GM23338 (cell line): ENCODE measurements around the gene MAP3K21. TPM values are rescaled to one million over a fixed set of nuclear protein-coding genes. Genes with fewer than 3 reads are reported as not detected.

ENCODE experiments used
- CREB1 ChIP-seq: fragments of 250-450 bp; sonication (Bioruptor Pico); IDR thresholded peaks from 2 replicates; pipeline ENCODE4 v1.5.0; 2020; ENCODE audit warnings: low read depth, mild to moderate bottlenecking, moderate library complexity
- EZH2phosphoT487 ChIP-seq: fragments of 200-600 bp; sonication (generic); IDR thresholded peaks from one replicate; pipeline ENCODE4 v1.8.1; 2018; ENCODE audit warnings: antibody characterized with exemption; ENCODE audit not compliant: unreplicated experiment
- JUNB ChIP-seq: IDR thresholded peaks from one replicate; pipeline ENCODE4 v1.6.1; 2016; ENCODE audit warnings: antibody characterized with exemption; ENCODE audit not compliant: unreplicated experiment
- NANOG ChIP-seq: IDR thresholded peaks from 2 replicates; pipeline ENCODE4 v1.6.1; 2016; ENCODE audit warnings: antibody characterized with exemption, borderline replicate concordance
- POLR2AphosphoS5 ChIP-seq: IDR thresholded peaks from 2 replicates; pipeline ENCODE4 v1.6.1; 2016; ENCODE audit warnings: antibody characterized with exemption, low read depth
- REST ChIP-seq: IDR thresholded peaks from one replicate; pipeline ENCODE4 v1.6.1; 2018; ENCODE audit warnings: antibody characterized with exemption; ENCODE audit not compliant: unreplicated experiment
- STAT1 ChIP-seq: IDR thresholded peaks from one replicate; pipeline ENCODE4 v1.6.1; 2016; ENCODE audit warnings: antibody characterized with exemption; ENCODE audit not compliant: unreplicated experiment
- polyA plus RNA-seq: library from polyadenylated mRNA; unstranded; fragments of >200 nt; fragmentation: Nextera tagmentation; extraction: Ambion mirVana; gene quantifications from 2 replicates; pipeline ENCODE4 v1.2.1, GENCODE V29; 2016
- total RNA-seq: library from RNA; depleted of rRNA; stranded (reverse); fragments of >200 nt; shearing (Covaris generic); gene quantifications from 2 replicates; pipeline ENCODE4 v1.2.3, GENCODE V29; 2014
- TF ChIP-seq, protein P1 (sequence below): fragments of 250-450 bp; sonication (Bioruptor Pico); IDR thresholded peaks from 2 replicates; pipeline ENCODE4 v1.5.0; 2020; ENCODE audit warnings: mild to moderate bottlenecking, moderate library complexity

MAP3K21 gene
- total and polyA plus RNA-seq, 2 experiments from 2014 or later = 11.7 to 40.1 TPM

DNA sequence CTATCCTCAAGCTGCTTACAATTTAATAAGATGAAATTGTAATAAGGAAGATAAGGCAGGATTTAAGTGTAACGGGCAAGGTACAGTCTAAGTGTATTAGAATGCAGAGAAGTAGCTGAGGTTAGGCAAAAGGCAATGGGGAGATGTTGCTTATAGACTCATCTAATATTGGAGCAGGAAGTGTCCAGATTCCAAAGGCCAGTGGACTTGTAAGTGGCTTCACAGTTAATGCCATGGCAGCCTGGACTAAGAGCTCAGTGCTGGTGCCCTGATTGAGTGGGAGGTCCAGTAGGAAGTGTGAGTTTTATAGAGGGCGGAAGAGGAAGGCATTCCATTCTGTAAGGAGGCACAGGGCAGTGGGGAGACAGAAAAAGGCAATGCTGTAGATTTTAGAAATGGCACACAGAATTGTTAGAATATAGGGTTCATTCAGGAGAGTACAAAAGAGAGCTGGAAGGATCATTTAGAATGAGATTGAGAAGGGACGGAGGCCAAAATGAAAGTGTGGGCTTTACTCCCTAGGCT lies 12.6 kb downstream of the MAP3K21 start (continued):
- TF ChIP-seq, protein P1, sequence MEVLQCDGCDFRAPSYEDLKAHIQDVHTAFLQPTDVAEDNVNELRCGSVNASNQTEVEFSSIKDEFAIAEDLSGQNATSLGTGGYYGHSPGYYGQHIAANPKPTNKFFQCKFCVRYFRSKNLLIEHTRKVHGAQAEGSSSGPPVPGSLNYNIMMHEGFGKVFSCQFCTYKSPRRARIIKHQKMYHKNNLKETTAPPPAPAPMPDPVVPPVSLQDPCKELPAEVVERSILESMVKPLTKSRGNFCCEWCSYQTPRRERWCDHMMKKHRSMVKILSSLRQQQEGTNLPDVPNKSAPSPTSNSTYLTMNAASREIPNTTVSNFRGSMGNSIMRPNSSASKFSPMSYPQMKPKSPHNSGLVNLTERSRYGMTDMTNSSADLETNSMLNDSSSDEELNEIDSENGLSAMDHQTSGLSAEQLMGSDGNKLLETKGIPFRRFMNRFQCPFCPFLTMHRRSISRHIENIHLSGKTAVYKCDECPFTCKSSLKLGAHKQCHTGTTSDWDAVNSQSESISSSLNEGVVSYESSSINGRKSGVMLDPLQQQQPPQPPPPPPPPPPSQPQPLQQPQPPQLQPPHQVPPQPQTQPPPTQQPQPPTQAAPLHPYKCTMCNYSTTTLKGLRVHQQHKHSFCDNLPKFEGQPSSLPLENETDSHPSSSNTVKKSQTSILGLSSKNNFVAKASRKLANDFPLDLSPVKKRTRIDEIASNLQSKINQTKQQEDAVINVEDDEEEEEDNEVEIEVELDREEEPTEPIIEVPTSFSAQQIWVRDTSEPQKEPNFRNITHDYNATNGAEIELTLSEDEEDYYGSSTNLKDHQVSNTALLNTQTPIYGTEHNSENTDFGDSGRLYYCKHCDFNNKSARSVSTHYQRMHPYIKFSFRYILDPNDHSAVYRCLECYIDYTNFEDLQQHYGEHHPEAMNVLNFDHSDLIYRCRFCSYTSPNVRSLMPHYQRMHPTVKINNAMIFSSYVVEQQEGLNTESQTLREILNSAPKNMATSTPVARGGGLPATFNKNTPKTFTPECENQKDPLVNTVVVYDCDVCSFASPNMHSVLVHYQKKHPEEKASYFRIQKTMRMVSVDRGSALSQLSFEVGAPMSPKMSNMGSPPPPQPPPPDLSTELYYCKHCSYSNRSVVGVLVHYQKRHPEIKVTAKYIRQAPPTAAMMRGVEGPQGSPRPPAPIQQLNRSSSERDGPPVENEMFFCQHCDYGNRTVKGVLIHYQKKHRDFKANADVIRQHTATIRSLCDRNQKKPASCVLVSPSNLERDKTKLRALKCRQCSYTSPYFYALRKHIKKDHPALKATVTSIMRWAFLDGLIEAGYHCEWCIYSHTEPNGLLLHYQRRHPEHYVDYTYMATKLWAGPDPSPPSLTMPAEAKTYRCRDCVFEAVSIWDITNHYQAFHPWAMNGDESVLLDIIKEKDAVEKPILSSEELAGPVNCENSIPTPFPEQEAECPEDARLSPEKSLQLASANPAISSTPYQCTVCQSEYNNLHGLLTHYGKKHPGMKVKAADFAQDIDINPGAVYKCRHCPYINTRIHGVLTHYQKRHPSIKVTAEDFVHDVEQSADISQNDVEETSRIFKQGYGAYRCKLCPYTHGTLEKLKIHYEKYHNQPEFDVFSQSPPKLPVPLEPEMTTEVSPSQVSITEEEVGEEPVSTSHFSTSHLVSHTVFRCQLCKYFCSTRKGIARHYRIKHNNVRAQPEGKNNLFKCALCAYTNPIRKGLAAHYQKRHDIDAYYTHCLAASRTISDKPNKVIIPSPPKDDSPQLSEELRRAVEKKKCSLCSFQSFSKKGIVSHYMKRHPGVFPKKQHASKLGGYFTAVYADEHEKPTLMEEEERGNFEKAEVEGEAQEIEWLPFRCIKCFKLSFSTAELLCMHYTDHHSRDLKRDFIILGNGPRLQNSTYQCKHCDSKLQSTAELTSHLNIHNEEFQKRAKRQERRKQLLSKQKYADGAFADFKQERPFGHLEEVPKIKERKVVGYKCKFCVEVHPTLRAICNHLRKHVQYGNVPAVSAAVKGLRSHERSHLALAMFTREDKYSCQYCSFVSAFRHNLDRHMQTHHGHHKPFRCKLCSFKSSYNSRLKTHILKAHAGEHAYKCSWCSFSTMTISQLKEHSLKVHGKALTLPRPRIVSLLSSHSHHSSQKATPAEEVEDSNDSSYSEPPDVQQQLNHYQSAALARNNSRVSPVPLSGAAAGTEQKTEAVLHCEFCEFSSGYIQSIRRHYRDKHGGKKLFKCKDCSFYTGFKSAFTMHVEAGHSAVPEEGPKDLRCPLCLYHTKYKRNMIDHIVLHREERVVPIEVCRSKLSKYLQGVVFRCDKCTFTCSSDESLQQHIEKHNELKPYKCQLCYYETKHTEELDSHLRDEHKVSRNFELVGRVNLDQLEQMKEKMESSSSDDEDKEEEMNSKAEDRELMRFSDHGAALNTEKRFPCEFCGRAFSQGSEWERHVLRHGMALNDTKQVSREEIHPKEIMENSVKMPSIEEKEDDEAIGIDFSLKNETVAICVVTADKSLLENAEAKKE = no peak
- TF ChIP-seq POLR2AphosphoS5 = no peak
- TF ChIP-seq STAT1 = no peak
- no peak for TF ChIP-seq EZH2phosphoT487
- TF ChIP-seq CREB1 (CRISPR knock-in tag) = no peak
- TF ChIP-seq JUNB = no peak
- TF ChIP-seq NANOG = no peak
- no peak for TF ChIP-seq REST
